ENCODE measurements around the gene CALHM6.
"Not testable (repeated sequence)": the region's sequence is repeated elsewhere in the genome, so short reads cannot be mapped to it uniquely, and the experiment has no call there.

Gene CALHM6

DNA sequence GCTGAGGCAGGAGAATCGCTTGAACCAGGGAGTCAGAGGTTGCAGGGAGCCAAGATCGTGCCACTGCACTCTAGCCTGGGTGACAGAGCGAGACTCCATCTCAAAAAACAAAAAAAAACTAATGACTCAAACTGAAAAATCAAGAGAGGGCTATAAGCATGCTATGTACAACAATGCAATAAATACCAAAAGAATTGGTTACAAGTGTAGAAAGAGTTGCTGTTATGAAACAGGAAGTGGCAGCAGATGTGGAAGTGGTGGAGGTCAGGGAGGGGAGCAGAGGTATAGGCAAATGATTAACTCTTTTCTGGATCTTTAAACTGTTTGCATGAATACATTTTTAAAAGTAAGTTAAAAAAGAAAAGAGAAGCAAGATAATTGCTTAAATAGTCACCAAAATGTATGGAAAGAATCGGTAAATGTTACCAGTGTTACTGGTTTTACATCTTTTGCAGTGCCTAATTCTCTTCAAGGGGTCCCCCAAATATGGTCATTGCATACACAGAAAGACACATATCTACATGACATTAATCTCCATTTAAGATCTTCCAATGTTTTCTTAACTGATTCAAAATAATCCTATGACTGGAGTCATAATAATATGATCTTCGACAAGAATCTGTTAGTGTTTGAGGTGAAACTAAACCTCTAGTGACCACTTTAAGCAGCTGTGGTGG is 15.0 kb downstream of the CALHM6 start:
- DNase-seq (ENCODE audit: low read depth in 2 of 2) = no peak

DNA sequence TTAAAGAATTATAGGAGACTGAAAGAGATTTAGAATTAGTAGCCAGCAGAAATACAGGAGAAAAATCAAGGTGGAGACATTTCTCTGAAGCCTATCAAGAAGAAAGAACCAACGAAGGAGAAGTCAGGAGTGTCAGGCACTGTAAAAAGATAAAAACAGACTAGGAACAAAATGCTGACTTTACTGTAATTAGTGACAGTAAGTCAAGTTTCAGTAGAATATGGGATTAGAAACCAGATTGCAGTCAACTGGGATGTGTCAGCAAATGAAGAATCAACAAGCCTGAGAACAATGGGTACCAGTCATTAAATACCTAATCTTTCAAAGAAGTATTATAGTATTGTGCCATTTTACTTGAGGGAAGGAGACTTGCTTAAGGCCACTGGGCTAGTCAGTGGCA is 21.6 kb downstream of the CALHM6 start:
- DNase-seq (ENCODE audit: low read depth in 2 of 2) = no peak

DNA sequence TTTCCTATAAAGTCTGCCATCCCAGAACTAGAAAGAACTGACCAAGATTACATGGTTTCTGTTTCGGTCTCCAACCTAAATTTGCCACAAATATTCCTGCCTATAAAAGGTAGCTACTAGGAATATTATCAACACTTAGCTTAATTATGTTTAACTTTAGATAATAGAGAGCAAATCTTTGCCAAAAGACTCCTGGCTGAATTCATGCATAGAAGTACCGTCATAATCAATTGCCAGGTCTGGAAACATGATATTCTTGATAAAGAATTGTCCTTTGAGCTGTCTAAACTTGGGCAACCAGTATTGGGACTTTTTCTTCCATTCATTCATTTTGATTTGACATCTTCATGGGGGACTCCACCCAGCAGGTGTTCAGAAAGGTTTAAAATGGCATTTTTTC is 22.4 kb downstream of the CALHM6 start:
- no peak for DNase-seq (ENCODE audit: low read depth in 2 of 2)

DNA sequence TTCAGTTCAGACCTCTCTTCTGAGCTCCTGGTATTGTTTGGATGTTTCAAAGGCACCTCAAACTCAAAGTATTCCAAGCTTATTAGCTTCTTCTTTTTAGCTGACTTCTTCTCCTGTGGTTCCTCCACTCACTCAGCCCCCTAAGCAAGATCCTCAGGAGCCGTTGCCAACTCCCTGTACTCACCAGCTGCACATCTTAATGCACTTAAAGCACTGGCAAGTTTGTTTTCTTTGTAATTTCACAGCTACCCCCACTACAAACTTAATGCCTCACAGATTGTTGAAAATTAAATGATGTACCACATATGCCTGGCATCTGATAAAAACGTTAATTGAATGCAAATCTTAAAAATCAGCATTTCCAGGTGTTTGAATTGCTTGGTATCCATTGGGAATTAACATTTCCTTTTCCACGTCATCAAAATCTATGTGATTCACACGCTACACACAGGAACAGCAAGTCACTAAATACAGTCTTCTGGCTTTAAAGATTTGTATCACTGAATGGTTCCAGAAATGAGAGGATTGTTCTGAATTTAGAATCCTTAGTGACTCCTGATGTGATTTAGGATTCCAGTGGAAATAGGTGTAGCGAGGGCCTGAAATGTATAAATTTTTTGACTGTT is 24.5 kb downstream of the CALHM6 start:
- no peak for DNase-seq (ENCODE audit: low read depth in 2 of 2)

DNA sequence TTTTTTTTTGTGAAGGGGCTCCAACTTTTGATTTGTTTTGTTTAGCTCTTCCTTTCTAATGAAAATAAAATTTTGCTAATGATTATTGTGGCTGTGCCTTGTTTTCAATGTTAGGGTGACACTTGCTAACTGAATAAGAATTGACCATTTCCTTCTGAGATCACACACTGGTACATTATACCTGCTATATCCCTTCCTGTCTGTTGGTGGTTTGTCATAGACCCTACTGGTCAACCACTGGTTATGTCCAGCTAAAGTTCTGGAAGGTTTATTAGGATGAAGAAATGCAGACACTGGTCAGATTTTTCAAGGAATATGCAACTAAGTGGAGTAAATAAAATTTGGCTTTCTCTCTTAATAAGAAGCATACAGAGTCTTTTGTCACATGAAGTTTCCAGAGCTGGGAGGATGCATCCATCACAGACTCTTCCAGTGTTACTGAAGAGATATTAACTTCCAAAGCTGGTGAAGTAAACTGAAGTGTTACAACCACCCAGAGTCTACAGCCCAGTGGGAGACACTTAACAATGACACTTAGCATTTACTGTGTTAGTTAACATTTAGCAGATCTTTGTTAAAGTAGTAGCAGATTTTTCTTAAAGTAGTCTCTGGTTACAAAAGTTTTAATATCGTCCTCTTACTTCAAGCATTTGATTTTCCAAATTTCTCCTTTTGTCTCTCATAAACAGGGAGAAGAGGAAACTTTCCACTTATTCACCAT is 30.6 kb downstream of the CALHM6 start:
- no peak for DNase-seq (ENCODE audit: low read depth in 2 of 2)

DNA sequence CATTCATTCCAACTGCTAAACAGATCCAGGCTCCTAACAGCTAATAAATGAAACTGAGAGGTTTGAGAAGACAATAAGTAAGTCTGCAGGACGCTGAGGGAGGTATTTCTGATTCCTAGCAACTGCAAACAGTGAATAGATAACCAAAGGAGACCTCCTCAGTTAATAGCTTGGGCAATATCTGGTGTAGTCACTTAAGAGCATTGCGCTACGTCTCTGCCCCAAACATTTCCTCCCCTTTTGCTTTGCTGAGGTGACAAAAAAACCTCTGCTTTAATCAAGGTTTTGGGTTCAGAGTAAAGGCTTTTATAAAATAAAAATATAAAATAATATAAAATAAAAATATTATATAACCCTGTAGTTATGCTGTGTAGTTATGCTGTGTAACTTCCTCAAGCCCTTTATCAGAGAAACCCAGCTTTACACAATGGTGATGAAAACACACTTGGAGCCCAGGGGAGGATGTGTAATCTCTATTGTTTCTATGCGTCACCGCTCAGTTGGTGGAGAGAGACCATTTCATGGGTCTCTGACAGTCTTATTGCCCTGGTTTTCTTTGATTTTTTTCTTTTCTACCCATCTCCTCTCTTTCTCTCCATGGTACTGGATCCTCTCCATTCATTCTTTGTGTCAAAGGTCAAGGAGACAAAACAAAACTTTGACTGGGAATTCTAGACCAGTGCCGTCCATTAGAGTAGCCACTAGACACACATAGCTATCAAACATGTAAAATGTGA is 31.3 kb downstream of the CALHM6 start:
- no peak for DNase-seq (ENCODE audit: low read depth in 2 of 2)

DNA sequence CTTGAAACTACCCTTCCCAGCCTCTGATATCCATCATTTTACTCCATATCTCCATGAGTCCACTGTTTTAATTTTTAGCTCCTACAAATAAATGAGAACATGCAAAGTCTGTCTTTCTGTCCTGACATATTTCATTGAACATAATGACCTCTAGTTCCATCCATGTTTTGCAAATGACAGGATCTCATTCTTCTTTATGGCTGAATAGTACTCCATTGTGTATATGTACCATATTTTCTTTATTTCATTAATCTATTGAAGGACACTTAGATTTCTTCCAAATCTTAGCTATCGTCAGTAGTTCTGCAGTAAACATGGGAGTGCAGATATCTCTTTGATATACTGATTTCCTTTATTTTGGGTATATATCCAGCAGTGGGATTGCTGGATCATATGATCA is 34.0 kb downstream of the CALHM6 start:
- DNase-seq (ENCODE audit: low read depth in 2 of 2) = not testable (repeated sequence)

DNA sequence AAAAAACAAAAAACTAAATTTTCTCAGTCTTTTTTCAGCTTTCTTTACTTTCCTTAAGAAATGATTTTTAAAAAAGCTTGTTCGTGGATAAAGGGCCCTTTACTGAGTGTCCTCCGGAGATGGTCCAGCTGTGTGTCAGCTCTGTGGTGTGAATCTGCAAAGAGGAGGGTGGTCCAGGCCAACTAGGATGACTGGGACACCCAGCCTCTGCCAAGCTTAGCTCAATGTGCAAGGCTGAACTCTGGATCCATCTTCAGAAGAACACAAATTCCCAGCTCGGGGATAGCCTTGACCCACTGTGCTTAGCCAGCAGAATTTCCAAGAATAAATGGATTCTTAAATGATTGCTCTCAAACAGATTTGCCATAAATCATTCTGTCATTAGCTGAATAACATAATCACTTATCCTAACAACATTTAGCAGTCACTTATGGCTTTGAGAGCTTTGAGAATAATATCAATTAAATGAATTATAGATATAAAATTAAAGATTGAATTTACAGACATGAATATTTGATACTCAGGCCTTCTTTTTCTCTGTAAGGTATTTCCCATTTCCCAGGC is 36.0 kb downstream of the CALHM6 start:
- no peak for DNase-seq (ENCODE audit: low read depth in 2 of 2)

DNA sequence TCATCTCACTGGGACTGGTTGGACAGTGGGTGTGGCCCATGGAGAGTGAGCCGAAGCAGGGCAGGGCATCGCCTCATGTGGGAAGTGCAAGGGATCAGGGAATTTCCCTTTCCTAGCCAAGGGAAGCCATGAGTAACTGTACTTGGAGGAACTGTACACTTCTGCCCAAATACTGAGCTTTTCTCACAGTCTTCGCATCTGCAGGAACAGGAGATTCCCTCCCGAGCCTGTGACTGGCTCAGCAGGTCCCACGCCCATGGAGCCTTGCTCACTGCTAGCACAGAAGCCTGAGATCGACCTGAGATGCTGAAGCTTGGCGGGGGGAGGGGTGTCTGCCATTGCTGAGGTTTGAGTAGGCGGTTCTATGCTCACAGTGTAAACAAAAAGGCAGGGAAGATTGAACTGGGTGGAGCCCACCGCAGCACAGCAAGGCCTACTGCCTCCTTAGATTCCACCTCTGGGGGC is 39.8 kb downstream of the CALHM6 start:
- DNase-seq (ENCODE audit: low read depth in 2 of 2) = no peak

DNA sequence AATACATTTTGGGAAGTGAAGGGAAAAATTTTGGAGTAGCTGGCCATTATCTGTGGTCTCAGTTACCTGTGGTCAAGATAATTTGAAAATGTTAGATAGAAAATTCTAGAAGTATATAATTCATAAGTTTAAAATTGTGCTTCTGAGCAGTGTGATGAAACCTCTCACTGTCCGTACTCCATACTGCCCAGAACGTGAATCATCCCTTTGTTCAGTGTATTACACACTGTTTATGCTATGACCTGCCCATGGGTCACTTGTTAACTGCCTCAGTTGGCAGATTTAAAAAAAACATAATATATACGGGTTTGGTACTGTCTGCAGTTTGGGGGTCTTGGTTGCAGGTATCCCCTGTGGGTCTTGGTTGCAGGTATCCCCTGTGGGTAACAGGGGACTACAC is 46.1 kb downstream of the CALHM6 start:
- no peak for DNase-seq (ENCODE audit: low read depth in 2 of 2)

DNA sequence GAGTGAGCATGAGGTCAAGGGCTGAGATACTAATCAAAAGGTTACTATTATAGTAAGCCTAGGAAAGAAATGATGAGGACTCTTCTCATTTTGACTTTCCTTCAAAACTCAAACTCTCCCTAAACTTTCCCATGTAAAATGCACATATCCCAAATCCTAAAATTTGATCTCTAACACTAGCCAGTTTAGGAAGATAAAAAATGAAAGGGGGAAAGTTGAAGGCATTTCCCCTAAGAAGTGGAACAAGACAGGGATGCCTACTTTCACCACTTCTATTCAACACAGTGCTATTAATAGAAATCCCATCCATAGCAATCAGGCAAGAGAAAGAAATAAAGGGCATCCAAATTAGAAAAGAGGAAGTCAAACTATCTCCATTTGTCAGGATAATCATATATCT is 47.4 kb downstream of the CALHM6 start:
- no peak for DNase-seq (ENCODE audit: low read depth in 2 of 2)

DNA sequence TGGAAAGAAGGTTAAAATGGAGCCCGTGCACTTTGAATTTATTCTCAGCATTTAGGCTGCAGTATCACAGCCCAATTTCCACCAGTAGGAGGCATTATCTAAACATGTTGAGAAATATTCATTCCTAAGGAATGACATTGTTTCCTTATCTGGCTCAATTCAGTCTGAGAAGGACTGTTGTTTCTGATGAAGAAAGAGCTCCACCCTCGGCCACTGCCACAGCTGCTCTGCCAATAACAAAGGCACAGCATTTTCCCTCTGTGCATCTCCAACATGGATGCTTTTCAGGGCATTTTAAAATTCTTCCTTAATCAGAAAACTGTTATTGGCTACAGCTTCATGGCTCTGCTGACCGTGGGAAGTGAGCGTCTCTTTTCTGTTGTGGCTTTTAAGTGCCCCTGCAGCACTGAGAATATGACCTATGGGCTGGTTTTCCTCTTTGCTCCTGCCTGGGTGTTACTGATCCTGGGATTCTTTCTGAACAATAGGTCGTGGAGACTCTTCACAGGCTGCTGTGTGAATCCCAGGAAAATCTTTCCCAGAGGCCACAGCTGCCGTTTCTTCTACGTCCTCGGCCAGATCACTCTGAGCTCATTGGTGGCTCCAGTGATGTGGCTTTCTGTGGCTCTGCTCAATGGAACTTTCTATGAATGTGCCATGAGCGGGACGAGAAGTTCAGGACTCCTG is 50.4 kb downstream of the CALHM6 start, which contains the start of gene CALHM5:
CALHM5 (plus strand) TSS at position 216 of the 687 bp plus-strand sequence; CDS start at position 274, 58 bp downstream.
- no peak for DNase-seq (ENCODE audit: low read depth in 2 of 2)

DNA sequence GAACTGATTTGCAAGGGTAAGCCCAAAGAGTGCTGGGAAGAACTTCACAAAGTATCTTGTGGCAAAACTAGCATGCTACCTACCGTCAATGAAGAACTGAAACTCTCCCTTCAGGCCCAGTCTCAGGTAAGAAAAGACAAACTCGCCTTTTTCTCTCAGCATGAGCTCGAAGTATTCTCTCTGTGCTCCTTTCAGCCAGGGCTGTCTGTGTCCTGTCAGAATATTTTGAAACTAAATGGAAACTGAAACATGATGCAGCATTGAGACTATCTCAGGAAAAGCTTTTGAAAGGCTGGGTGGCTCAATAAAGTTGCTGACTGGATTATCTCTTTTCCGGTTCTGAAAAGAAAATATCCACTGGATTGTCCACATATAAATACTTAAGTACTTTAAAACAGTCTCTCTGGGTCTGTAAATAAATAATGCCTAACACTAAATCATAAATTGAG is 51.0 kb downstream of the CALHM6 start:
- no peak for DNase-seq (ENCODE audit: low read depth in 2 of 2)

DNA sequence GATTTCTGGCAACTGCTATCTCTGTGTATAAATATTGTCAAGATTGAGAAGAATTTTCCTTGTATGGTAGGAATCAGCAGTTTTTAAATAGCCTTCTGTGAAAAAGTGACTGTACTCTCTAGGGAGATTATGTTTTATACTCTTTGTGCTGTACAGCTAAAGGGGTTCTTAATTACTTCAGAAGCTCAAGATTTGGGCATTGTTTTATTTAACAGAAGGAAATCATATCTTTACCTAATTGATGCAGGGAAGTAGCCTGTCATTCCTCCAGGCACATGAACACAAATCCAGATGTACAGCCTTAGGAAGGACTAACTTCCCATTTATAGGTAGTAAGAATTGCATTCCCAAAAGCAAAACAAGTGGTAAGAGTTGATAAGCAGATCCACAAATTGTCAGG is 51.6 kb downstream of the CALHM6 start:
- no peak for DNase-seq (ENCODE audit: low read depth in 2 of 2)
